HepG2 (cell line): ENCODE measurements around the gene SPOCD1. TPM values are rescaled to one million over a fixed set of nuclear protein-coding genes. Genes with fewer than 3 reads are reported as not detected.
"Not testable (repeated sequence)": the region's sequence is repeated elsewhere in the genome, so short reads cannot be mapped to it uniquely, and the experiment has no call there.

ENCODE experiments used
- ATAC-seq: fragments of 200-7000 bp; cut with Tn5 transposase; 3 replicates; pipeline ENCODE4 v1.9.1; 2020; ENCODE audit warnings: mild to moderate bottlenecking, moderate library complexity
- BruUV-seq: library from RNA; stranded (reverse); fragments of 400-500 nt; replicated peaks from 2 replicates; lab custom pipeline; 2021; lab: Mats Ljungman, UMichigan
- CTCF ChIA-PET: fragments of 300-600 bp; formaldehyde crosslinking; extraction: SDS; loops from one replicate; lab custom pipeline; 2021; ENCODE audit warnings: low total read pairs, inconsistent platforms, low intra/inter-chr PET ratio; lab: Yijun Ruan, JAX
- POLR2A ChIA-PET: fragments of 350-600 bp; sonication (Branson Sonifier 250); formaldehyde crosslinking; loops from one replicate; lab custom pipeline; 2020; ENCODE audit warnings: antibody characterized with exemption, inconsistent platforms; lab: Yijun Ruan, JAX
- DNase-seq: peaks from one replicate; pipeline ENCODE4 v3.0.0-alpha.2; 2015; ENCODE audit warnings: low spot score
- FAIRE-seq: peaks from 3 replicates; lab custom pipeline; 2011; peaks lifted over from hg19 to GRCh38; lab: Jason Lieb, UNC
- H2AFZ ChIP-seq: one replicate; pipeline ENCODE4 v1.6.1; 2011; ENCODE audit warnings: low read length, inconsistent platforms
- H3K27ac ChIP-seq: fragments of 300-600 bp; 3 replicates; pipeline ENCODE4 v1.8.0; 2011; ENCODE audit warnings: mixed run types, mild to moderate bottlenecking, mixed read lengths, low read length, inconsistent platforms; ENCODE audit not compliant: insufficient read depth; ENCODE audit errors: extremely low read length
- H3K27me3 ChIP-seq, 2 experiments: fragments of 200-600 bp in 1 of 2; 2 replicates in 1 of 2; 3 replicates in 1 of 2; pipeline versions ENCODE4 v1.6.0 to v1.8.0; 2011; ENCODE audit warnings: low read length in 2 of 2, mild to moderate bottlenecking in 2 of 2, moderate library complexity in 2 of 2, inconsistent platforms in 1 of 2; ENCODE audit not compliant: insufficient read depth in 2 of 2, control insufficient read depth in 1 of 2
- H3K36me3 ChIP-seq, 2 experiments: fragments of 200-600 bp in 1 of 2; replicated peaks in 1 of 2; 2 replicates in 1 of 2; 3 replicates in 1 of 2; pipeline versions ENCODE4 v1.5.1 to v1.8.0; 2011; ENCODE audit warnings: low read length in 2 of 2, inconsistent platforms in 1 of 2; ENCODE audit not compliant: insufficient read depth in 2 of 2, control insufficient read depth in 1 of 2
- H3K4me1 ChIP-seq: 2 replicates; pipeline ENCODE4 v1.5.1; 2012; ENCODE audit warnings: low read length, inconsistent platforms; ENCODE audit not compliant: insufficient read depth
- H3K4me2 ChIP-seq: 2 replicates; pipeline ENCODE4 v1.6.0; 2011; ENCODE audit warnings: low read depth, low read length, inconsistent platforms
- H3K4me3 ChIP-seq, 3 experiments: fragments of 200-600 bp in 1 of 3; sonication (generic), shearing (Covaris generic) in 1 of 3; replicated peaks in 1 of 3; 2 replicates each; pipeline ENCODE4 v1.5.1; 2011 to 2016; ENCODE audit warnings: low read length in 3 of 3, inconsistent platforms in 2 of 3, low read depth in 2 of 3, mild to moderate bottlenecking in 2 of 3, control low read depth in 1 of 3, mixed read lengths in 1 of 3; ENCODE audit not compliant: insufficient read depth in 1 of 3
- H3K79me2 ChIP-seq: one replicate; pipeline ENCODE4 v1.6.1; 2011; ENCODE audit warnings: low read length, inconsistent platforms; ENCODE audit not compliant: insufficient read depth
- H3K9ac ChIP-seq: 2 replicates; pipeline ENCODE4 v1.6.0; 2011; ENCODE audit warnings: mild to moderate bottlenecking, low read depth, low read length, inconsistent platforms; ENCODE audit not compliant: insufficient read depth
- H3K9me3 ChIP-seq: 2 replicates; pipeline ENCODE4 v1.5.1; 2012; ENCODE audit warnings: mild to moderate bottlenecking, low read length
- H4K20me1 ChIP-seq: 2 replicates; pipeline ENCODE4 v1.6.0; 2011; ENCODE audit warnings: inconsistent platforms, mild to moderate bottlenecking, low read length, moderate library complexity; ENCODE audit not compliant: insufficient read depth
- ARNT ChIP-seq: fragments of 450-650 bp; IDR thresholded peaks from 2 replicates; pipeline ENCODE4 v1.6.1; 2017
- ATAD3A ChIP-seq: sonication (generic); formaldehyde crosslinking; IDR thresholded peaks from 2 replicates; pipeline ENCODE4 v1.4.0; 2020; ENCODE audit warnings: missing genetic modification reagents
- ATF7 ChIP-seq, 2 experiments: fragments of 450-650 bp in 1 of 2; sonication (generic) in 1 of 2; formaldehyde crosslinking in 1 of 2; IDR thresholded peaks; 2 replicates each; pipeline versions ENCODE4 v1.4.0 to v1.6.1; 2016 to 2020; ENCODE audit warnings: antibody characterized with exemption in 1 of 2, mild to moderate bottlenecking in 1 of 2, missing genetic modification reagents in 1 of 2
- CEBPB ChIP-seq: IDR thresholded peaks from 2 replicates; pipeline ENCODE4 v1.6.1; 2011; ENCODE audit warnings: low read depth, low read length, improper control_type of control experiment, borderline replicate concordance
- LCORL ChIP-seq, 2 experiments: fragments of 450-650 bp in 1 of 2; sonication (generic) in 1 of 2; formaldehyde crosslinking in 1 of 2; IDR thresholded peaks; 2 replicates each; pipeline versions ENCODE4 v1.5.0 to v1.6.1; 2017 to 2020; ENCODE audit warnings: antibody characterized with exemption in 1 of 2, missing genetic modification reagents in 1 of 2
- NFE2L2 ChIP-seq: fragments of 150-350 bp; IDR thresholded peaks from 2 replicates; pipeline ENCODE4 v1.6.1; 2014; ENCODE audit warnings: low read length
- ZNF670 ChIP-seq: sonication (generic); formaldehyde crosslinking; IDR thresholded peaks from 2 replicates; pipeline ENCODE4 v1.8.0; 2022; ENCODE audit warnings: mild to moderate bottlenecking, missing genetic modification reagents, borderline replicate concordance
- WGBS: methylation state at CpG from one replicate; pipeline ENCODE4 v1.1.6; 2017; ENCODE audit warnings: low lambda C conversion rate; 5-methylcytosine and 5-hydroxymethylcytosine counted together
- in situ Hi-C: cut with HindIII; loops from 2 replicates; pipeline ENCODE4 v1.10.0; 2017; ENCODE audit warnings: low pct_unique_long_range_greater_than_20kb; ENCODE audit not compliant: extremely low pct_ligation_motif_present
- intact Hi-C: fragments of 100-400 bp; cut with micrococcal nuclease; formaldehyde crosslinking; loops from one replicate; pipeline ENCODE4 v1.10.0; 2022; ENCODE audit not compliant: unreplicated experiment
- polyA plus RNA-seq, 8 experiments: library from polyadenylated mRNA; depleted of rRNA in 3 of 8; stranded (reverse) in 7 of 8; unstranded in 1 of 8; fragments of >200 nt; fragmentation: Illumina TruSeq in 4 of 8; extraction: Trizol in 4 of 8; gene quantifications; 2 replicates each; pipeline versions ENCODE4 v1.2.1 to v1.2.3, GENCODE V29; 2011 to 2016; ENCODE audit warnings: low read depth in 4 of 8, missing spikeins in 1 of 8, mixed read lengths in 1 of 8; ENCODE audit not compliant: insufficient read depth in 1 of 8
- total RNA-seq, 5 experiments: library from RNA; depleted of rRNA; stranded (reverse); fragments of >200 nt; fragmentation: Illumina TruSeq; extraction: Trizol; gene quantifications; 2 replicates each; pipeline ENCODE4 v1.2.3, GENCODE V29; 2016; ENCODE audit warnings: low read depth in 1 of 5

The SPOCD1 gene
- total and polyA plus RNA-seq, 2 of the 13 experiments (the other 11 are each of a cell fraction or from before 2014, with no cell fraction given): 0.24 to 0.29 TPM

DNA sequence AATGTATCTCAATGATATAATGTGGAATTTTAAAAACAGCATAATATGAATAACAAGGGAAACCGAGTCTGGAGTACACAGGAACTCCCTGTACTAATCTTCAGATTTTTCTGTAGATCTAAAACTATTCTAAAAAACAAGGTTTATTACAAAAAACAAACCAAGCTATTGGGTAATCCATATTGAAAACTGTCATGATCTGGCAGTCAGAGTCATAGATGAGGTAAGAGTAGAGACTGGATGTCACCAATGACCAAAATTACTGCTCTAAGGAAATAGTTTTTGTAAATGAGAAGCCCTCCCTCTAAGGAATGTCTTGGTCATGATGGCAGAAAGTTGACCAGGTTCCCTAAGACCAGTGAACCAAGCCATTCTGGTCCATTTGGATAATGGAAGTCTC, 2.4 kb upstream of the SPOCD1 start:
- in situ Hi-C loops (loop anchor here (5.0 kb wide), 1 partner anchor 139 kb away; no protein-coding TSS in a partner anchor), intact Hi-C loops (no loop called here)
- TF ChIP-seq ARNT: no peak
- TF ChIP-seq LCORL (IDR thresholded peaks at IDR 0.05): no peak
- TF ChIP-seq LCORL (CRISPR knock-in tag; IDR thresholded peaks at IDR 0.05): no peak
- no peak for TF ChIP-seq ZNF670 (CRISPR knock-in tag)
- TF ChIP-seq ATAD3A (CRISPR knock-in tag): no peak
- no peak for TF ChIP-seq ATF7 (IDR thresholded peaks at IDR 0.05)
- TF ChIP-seq ATF7 (CRISPR knock-in tag; IDR thresholded peaks at IDR 0.05): no peak
- no peak for TF ChIP-seq NFE2L2
- peak; percentile 24; the same call in 1 of the 2 replicates for TF ChIP-seq CEBPB
- Histone ChIP-seq H3K36me3 (no peaks in the 10 kb centered on the region), H3K27me3 (0 out of 5 replicates have a peak, but pooled peaks cover 0 to 16% of the 10 kb centered on the region in 2 experiments), H3K4me3 (no peak overlapping the region), H3K4me1 (peaks cover 10% of the 10 kb centered on the region), H3K9ac (no peak overlapping the region), H3K9me3 (no peaks in the 10 kb centered on the region), H3K27ac (no peak overlapping the region), H3K4me2 (no peak overlapping the region), H2AFZ (no peak overlapping the region), H3K79me2 (no peaks in the 10 kb centered on the region), H4K20me1 (no peaks in the 10 kb centered on the region)
- ChIA-PET POLR2A (no interaction called here), CTCF (no interaction called here)
- no peak for DNase-seq
- FAIRE-seq: no peak
- no TSS peak for BruUV-seq
- WGBS: 0% methylated on average over 1 of the region's 1 CpG
- no peak for ATAC-seq

DNA sequence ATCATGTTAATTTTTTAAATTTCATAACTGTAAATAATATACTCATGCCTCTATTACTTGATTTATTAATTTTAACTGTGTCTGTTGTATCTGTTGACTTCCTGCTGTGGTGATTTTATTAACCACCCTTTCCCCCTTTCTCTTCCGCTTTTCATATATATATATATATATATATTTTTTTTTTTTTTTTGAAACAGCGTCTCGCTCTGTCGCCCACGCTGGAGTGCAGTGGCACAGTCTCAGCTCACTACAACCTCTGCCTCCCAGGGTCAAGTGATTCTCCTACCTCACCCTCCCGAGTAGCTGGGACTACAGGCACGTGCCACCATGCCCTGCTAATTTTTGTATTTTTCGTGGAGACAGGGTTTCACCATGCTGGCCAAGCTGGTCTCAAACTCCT, 1.1 kb upstream of the SPOCD1 start:
- ATAC-seq, H3K4me3 ChIP-seq, H2AFZ ChIP-seq, H3K36me3 ChIP-seq, H4K20me1 ChIP-seq, H3K9me3 ChIP-seq, H3K4me2 ChIP-seq, BruUV-seq, POLR2A ChIA-PET, FAIRE-seq, H3K9ac ChIP-seq, H3K79me2 ChIP-seq, DNase-seq, H3K27ac ChIP-seq: not testable (repeated sequence)
- in situ Hi-C loops: loop anchor here (5.0 kb wide), 1 partner anchor 140 kb away; no protein-coding TSS in a partner anchor
- Histone ChIP-seq H3K27me3 (0 out of 5 replicates have a peak, but pooled peaks cover 0 to 16% of the 10 kb centered on the region in 2 experiments), H3K4me1 (peaks cover 10% of the 10 kb centered on the region)
- WGBS: 70% methylated on average over 8 of the region's 8 CpGs
- intact Hi-C loops: loop anchor here (1.0 kb wide), 1 partner anchor 147 kb away; no protein-coding TSS in a partner anchor
- CTCF ChIA-PET: interaction anchor here (3.0 kb wide), 1 partner anchor 147 kb away, joined by 30 read pairs; no protein-coding TSS in a partner anchor

DNA sequence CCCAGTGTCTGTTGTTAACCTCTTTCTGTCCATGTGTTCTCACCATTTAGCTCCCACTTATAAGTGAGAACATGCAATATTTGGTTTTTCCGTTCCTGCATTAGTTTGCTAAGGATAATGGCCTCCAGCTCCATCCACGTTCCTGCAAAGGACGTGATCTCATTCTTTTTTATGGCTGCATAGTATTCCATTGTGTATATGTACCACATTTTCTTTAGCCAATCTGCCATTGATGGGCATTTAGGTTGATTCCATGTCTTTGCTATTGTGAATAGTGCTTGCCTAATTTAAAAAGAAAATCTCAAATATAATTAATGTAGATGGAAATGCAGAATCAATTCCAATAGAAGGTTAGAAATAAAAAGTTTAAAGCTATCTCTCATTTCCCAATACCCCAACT, 679 bp upstream of the SPOCD1 start:
- not testable (repeated sequence) for H3K9ac ChIP-seq, ATAC-seq, DNase-seq, H3K27ac ChIP-seq, H4K20me1 ChIP-seq, H3K4me3 ChIP-seq, BruUV-seq, H3K36me3 ChIP-seq, H3K79me2 ChIP-seq, FAIRE-seq, H3K9me3 ChIP-seq, H3K4me2 ChIP-seq, H2AFZ ChIP-seq
- H3K27me3 ChIP-seq: peaks cover 0 to 16% of the 10 kb centered on the region in 2 experiments; a peak in 1 of 5 replicates
- intact Hi-C loops (loop anchor here (1.0 kb wide), 1 partner anchor 148 kb away; no protein-coding TSS in a partner anchor), in situ Hi-C loops (loop anchor here (5.0 kb wide), 1 partner anchor 141 kb away; no protein-coding TSS in a partner anchor)
- ChIA-PET CTCF (interaction anchor here (3.0 kb wide), 1 partner anchor 148 kb away, joined by 30 read pairs; no protein-coding TSS in a partner anchor), POLR2A (interaction anchor here (1.0 to 1.2 kb wide), 2 partner anchors 15 to 147 kb away, joined by 3 to 4 read pairs; no protein-coding TSS in a partner anchor)
- H3K4me1 ChIP-seq: peaks cover 10% of the 10 kb centered on the region
- WGBS: 69% methylated on average over 3 of the region's 3 CpGs
